IPS-18a (cell line): ENCODE results near the gene LMTK2.

ENCODE experiments used
- H3K27ac ChIP-seq: one replicate; pipeline ENCODE4 v1.5.1; 2013; ENCODE audit warnings: low read length
- H3K27me3 ChIP-seq: one replicate; pipeline ENCODE4 v1.6.1; 2013; ENCODE audit warnings: mild to moderate bottlenecking, low read length; ENCODE audit not compliant: control insufficient read depth, insufficient read depth
- H3K36me3 ChIP-seq: one replicate; pipeline ENCODE4 v1.6.1; 2013; ENCODE audit warnings: low read depth, low read length; ENCODE audit not compliant: control insufficient read depth
- H3K4me1 ChIP-seq: one replicate; pipeline ENCODE4 v1.6.1; 2013; ENCODE audit warnings: low read depth, low read length; ENCODE audit not compliant: control insufficient read depth
- H3K4me3 ChIP-seq: one replicate; pipeline ENCODE4 v1.5.1; 2013; ENCODE audit warnings: low read length
- H3K9ac ChIP-seq: one replicate; pipeline ENCODE4 v1.6.1; 2013; ENCODE audit warnings: mild to moderate bottlenecking, low read length, moderate library complexity
- H3K9me3 ChIP-seq: one replicate; pipeline ENCODE4 v1.6.1; 2013; ENCODE audit warnings: low read depth, low read length; ENCODE audit not compliant: control insufficient read depth

The LMTK2 gene

GRCh38 chr7:98126311-98127142, 19.9 kb downstream of the LMTK2 start:
- Histone ChIP-seq H3K9me3 (no peaks in the 10 kb centered on the region), H3K27me3 (no peaks in the 10 kb centered on the region), H3K9ac (no peak overlapping the region), H3K27ac (no peak overlapping the region), H3K36me3 (no peaks in the 10 kb centered on the region), H3K4me1 (peaks cover 3% of the 10 kb centered on the region), H3K4me3 (no peak overlapping the region)

- Histone ChIP-seq H3K9me3 (no peaks in the 10 kb centered on the region), H3K9ac (no peak overlapping the region), H3K4me1 (peaks cover 7% of the 10 kb centered on the region), H3K27me3 (no peaks in the 10 kb centered on the region), H3K27ac (no peak overlapping the region), H3K4me3 (no peak overlapping the region), H3K36me3 (no peaks in the 10 kb centered on the region)
Observed at GRCh38 chr7:98128346-98128745, 21.7 kb downstream of the LMTK2 start.

- no peak overlapping the region for H3K27ac ChIP-seq
- no peak overlapping the region for H3K4me3 ChIP-seq
- H3K9ac ChIP-seq: no peak overlapping the region
- H3K9me3 ChIP-seq: no peaks in the 10 kb centered on the region
- H3K27me3 ChIP-seq: no peaks in the 10 kb centered on the region
- peaks cover 21% of the 10 kb centered on the region for H3K4me1 ChIP-seq
- H3K36me3 ChIP-seq: no peaks in the 10 kb centered on the region
Observed at GRCh38 chr7:98130959-98131358, 24.3 kb downstream of the LMTK2 start.

GRCh38 chr7:98133181-98133580, 26.5 kb downstream of the LMTK2 start:
- Histone ChIP-seq H3K9me3 (no peaks in the 10 kb centered on the region), H3K4me1 (peaks cover 21% of the 10 kb centered on the region), H3K27me3 (no peaks in the 10 kb centered on the region), H3K27ac (no peak overlapping the region), H3K9ac (no peak overlapping the region), H3K4me3 (no peak overlapping the region), H3K36me3 (no peaks in the 10 kb centered on the region)

- Histone ChIP-seq H3K4me3 (no peak overlapping the region), H3K9me3 (no peaks in the 10 kb centered on the region), H3K27me3 (no peaks in the 10 kb centered on the region), H3K9ac (no peak overlapping the region), H3K4me1 (peaks cover 21% of the 10 kb centered on the region), H3K27ac (no peak overlapping the region), H3K36me3 (peaks cover 4% of the 10 kb centered on the region)
Observed at GRCh38 chr7:98133621-98134303, 27.1 kb downstream of the LMTK2 start.

GRCh38 chr7:98134420-98135228, 28.0 kb downstream of the LMTK2 start:
- Histone ChIP-seq H3K4me1 (peaks cover 21% of the 10 kb centered on the region), H3K36me3 (peaks cover 8% of the 10 kb centered on the region), H3K9ac (no peak overlapping the region), H3K4me3 (no peak overlapping the region), H3K27ac (no peak overlapping the region), H3K27me3 (no peaks in the 10 kb centered on the region), H3K9me3 (no peaks in the 10 kb centered on the region)

GRCh38 chr7:98135984-98136383, 29.3 kb downstream of the LMTK2 start:
- no peak overlapping the region for H3K27ac ChIP-seq
- no peak overlapping the region for H3K9ac ChIP-seq
- no peaks in the 10 kb centered on the region for H3K27me3 ChIP-seq
- peaks cover 8% of the 10 kb centered on the region for H3K36me3 ChIP-seq
- no peaks in the 10 kb centered on the region for H3K9me3 ChIP-seq
- H3K4me1 ChIP-seq: peaks cover 21% of the 10 kb centered on the region
- no peak overlapping the region for H3K4me3 ChIP-seq

- no peak overlapping the region for H3K4me3 ChIP-seq
- no peaks in the 10 kb centered on the region for H3K27me3 ChIP-seq
- H3K9me3 ChIP-seq: no peaks in the 10 kb centered on the region
- H3K27ac ChIP-seq: no peak overlapping the region
- peaks cover 11% of the 10 kb centered on the region for H3K36me3 ChIP-seq
- peaks cover 19% of the 10 kb centered on the region for H3K4me1 ChIP-seq
- no peak overlapping the region for H3K9ac ChIP-seq
Observed at GRCh38 chr7:98136423-98136822, 29.8 kb downstream of the LMTK2 start.

- H3K9ac ChIP-seq: no peak overlapping the region
- H3K27me3 ChIP-seq: no peaks in the 10 kb centered on the region
Observed at GRCh38 chr7:98137134-98137825, 30.6 kb downstream of the LMTK2 start.

GRCh38 chr7:98137826-98138151, 31.1 kb downstream of the LMTK2 start:
- H3K27ac ChIP-seq: no peak overlapping the region
- H3K4me1 ChIP-seq: peaks cover 15% of the 10 kb centered on the region
- H3K36me3 ChIP-seq: peaks cover 19% of the 10 kb centered on the region
- H3K9me3 ChIP-seq: no peaks in the 10 kb centered on the region
- H3K4me3 ChIP-seq: no peak overlapping the region
- no peaks in the 10 kb centered on the region for H3K27me3 ChIP-seq
- no peak overlapping the region for H3K9ac ChIP-seq

More at GRCh38 chr7:98137134-98137825, 30.6 kb downstream of the LMTK2 start:
- H3K27ac ChIP-seq: no peak overlapping the region
- H3K4me3 ChIP-seq: no peak overlapping the region
- H3K4me1 ChIP-seq: peaks cover 15% of the 10 kb centered on the region
- H3K9me3 ChIP-seq: no peaks in the 10 kb centered on the region
- H3K36me3 ChIP-seq: peaks cover 14% of the 10 kb centered on the region

- no peaks in the 10 kb centered on the region for H3K27me3 ChIP-seq
- no peak overlapping the region for H3K4me3 ChIP-seq
- no peak overlapping the region for H3K27ac ChIP-seq
- H3K9me3 ChIP-seq: no peaks in the 10 kb centered on the region
- peaks cover 11% of the 10 kb centered on the region for H3K4me1 ChIP-seq
- H3K36me3 ChIP-seq: peaks cover 27% of the 10 kb centered on the region
- H3K9ac ChIP-seq: no peak overlapping the region
Observed at GRCh38 chr7:98138672-98139071, 32.0 kb downstream of the LMTK2 start.
